Kidney epithelial cell (primary cell): ENCODE data around the gene LRBA. TPM values are rescaled to one million over a fixed set of nuclear protein-coding genes. Genes with fewer than 3 reads are reported as not detected.

Experiments
- DNase-seq: peaks from one replicate; pipeline ENCODE4 v3.0.0-alpha.2; 2010; ENCODE audit warnings: low read depth
- H3K27me3 ChIP-seq: 2 replicates; pipeline ENCODE4 v1.6.0; 2011; ENCODE audit warnings: low read length; ENCODE audit not compliant: control insufficient read depth, insufficient read depth
- H3K36me3 ChIP-seq: 2 replicates; pipeline ENCODE4 v1.5.1; 2011; ENCODE audit warnings: low read length; ENCODE audit not compliant: control insufficient read depth, insufficient read depth
- H3K4me3 ChIP-seq: 2 replicates; pipeline ENCODE4 v1.5.1; 2011; ENCODE audit warnings: low read depth, mild to moderate bottlenecking, control low read depth, low read length
- total RNA-seq: library from RNA; depleted of rRNA; stranded (reverse); fragments of >200 nt; gene quantifications from 2 replicates; pipeline ENCODE4 v1.2.3, GENCODE V29; 2015
- TF ChIP-seq, protein P1 (sequence below): IDR thresholded peaks from 2 replicates; pipeline ENCODE4 v1.5.1; 2011; ENCODE audit warnings: mild to moderate bottlenecking, moderate library complexity, low read length, control low read depth, inconsistent platforms; ENCODE audit not compliant: insufficient read depth, poor library complexity, severe bottlenecking

LRBA gene
- total RNA-seq, 1 donor from 2014 or later = 85.2 TPM

GRCh38 chr4:150278206-150278605 is 736.9 kb downstream of the LRBA start:
- TF ChIP-seq, protein P1, sequence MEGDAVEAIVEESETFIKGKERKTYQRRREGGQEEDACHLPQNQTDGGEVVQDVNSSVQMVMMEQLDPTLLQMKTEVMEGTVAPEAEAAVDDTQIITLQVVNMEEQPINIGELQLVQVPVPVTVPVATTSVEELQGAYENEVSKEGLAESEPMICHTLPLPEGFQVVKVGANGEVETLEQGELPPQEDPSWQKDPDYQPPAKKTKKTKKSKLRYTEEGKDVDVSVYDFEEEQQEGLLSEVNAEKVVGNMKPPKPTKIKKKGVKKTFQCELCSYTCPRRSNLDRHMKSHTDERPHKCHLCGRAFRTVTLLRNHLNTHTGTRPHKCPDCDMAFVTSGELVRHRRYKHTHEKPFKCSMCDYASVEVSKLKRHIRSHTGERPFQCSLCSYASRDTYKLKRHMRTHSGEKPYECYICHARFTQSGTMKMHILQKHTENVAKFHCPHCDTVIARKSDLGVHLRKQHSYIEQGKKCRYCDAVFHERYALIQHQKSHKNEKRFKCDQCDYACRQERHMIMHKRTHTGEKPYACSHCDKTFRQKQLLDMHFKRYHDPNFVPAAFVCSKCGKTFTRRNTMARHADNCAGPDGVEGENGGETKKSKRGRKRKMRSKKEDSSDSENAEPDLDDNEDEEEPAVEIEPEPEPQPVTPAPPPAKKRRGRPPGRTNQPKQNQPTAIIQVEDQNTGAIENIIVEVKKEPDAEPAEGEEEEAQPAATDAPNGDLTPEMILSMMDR = no peak
- no peak for DNase-seq
- no peak overlapping the region for H3K4me3 ChIP-seq
- no peaks in the 10 kb centered on the region for H3K36me3 ChIP-seq
- no peaks in the 10 kb centered on the region for H3K27me3 ChIP-seq

DNA sequence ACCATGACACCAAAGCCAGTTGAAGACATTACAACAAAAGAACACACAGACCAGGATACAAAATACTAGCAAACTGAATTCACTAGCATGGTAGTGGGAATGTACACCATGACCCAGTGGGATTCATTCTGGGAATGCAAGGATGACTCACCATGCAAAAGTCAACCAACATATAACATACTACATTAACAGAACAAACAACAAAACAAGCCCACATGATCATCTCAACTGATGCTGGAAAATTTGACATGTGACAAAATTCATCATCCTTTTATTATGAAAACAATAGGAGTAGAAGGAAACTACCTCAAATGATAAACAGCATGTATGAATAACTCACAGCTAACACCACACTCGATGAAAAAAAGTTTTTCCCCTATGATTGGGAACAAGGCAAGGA is 746.6 kb downstream of the LRBA start:
- H3K36me3 ChIP-seq = peaks cover 3% of the 10 kb centered on the region
- H3K27me3 ChIP-seq = no peaks in the 10 kb centered on the region
- TF ChIP-seq, protein P1 = no peak
- no peak for DNase-seq
- H3K4me3 ChIP-seq = no peak overlapping the region

DNA sequence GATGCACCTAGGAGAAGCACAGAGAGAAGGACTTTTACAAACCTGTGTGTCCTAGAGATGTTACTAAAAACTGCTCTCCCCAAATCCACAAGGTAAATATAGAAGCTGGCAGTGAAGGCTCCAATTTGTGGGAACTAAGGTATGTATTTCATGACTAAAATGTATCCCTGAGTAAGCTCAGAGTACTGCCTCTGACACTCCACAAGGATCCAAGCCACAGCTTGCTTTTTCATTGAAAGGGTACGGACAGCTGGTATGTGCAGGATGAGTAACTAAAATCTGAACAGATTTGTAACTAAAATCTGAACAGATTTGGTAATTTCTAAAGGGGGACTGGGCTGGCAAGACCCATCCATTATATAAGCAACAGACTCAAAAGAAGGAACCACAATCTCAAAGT is 749.3 kb downstream of the LRBA start:
- no peaks in the 10 kb centered on the region for H3K27me3 ChIP-seq
- DNase-seq = no peak
- H3K4me3 ChIP-seq = no peak overlapping the region
- H3K36me3 ChIP-seq = peaks cover 3% of the 10 kb centered on the region
- TF ChIP-seq, protein P1 = no peak

- peaks cover 1% of the 10 kb centered on the region for H3K36me3 ChIP-seq
- H3K4me3 ChIP-seq = no peak overlapping the region
- TF ChIP-seq, protein P1 = no peak
- no peak for DNase-seq
- no peaks in the 10 kb centered on the region for H3K27me3 ChIP-seq
These were observed 750.4 kb downstream of the LRBA start for GRCh38 chr4:150264595-150265161.

GRCh38 chr4:150262611-150263010 is 752.5 kb downstream of the LRBA start:
- DNase-seq = no peak
- TF ChIP-seq, protein P1 = no peak
- H3K27me3 ChIP-seq = no peaks in the 10 kb centered on the region
- H3K36me3 ChIP-seq = peaks cover 1% of the 10 kb centered on the region
- H3K4me3 ChIP-seq = no peak overlapping the region

DNA sequence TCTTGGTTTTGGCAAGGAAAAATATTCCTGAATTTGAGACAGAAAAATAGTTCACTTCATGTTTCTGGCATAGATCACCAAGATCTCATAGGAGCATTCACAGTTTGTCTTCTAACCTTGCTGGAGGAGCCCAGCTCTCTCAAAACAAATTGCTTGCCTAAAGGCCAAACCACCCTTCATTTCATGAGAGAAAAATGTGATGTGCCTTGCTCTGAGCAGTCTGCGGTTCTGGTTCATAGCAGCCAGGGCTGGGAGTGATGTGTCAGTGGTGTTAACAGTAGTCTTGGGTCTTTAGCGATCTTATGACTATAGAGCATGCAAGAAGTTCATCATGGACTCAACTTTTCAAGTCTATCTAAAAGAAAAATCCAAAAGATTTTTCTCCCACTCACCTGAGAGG is 753.5 kb downstream of the LRBA start:
- no peak for DNase-seq
- TF ChIP-seq, protein P1 = no peak
- Histone ChIP-seq H3K27me3 (no peaks in the 10 kb centered on the region), H3K36me3 (peaks cover 1% of the 10 kb centered on the region), H3K4me3 (no peak overlapping the region)
